Keratinocyte (primary cell): ENCODE measurements around the gene SNX21. TPM values are rescaled to one million over a fixed set of nuclear protein-coding genes. Genes with fewer than 3 reads are reported as not detected.

ENCODE experiments used
- DNase-seq: peaks from one replicate; pipeline ENCODE4 v3.0.0-alpha.2; 2011; ENCODE audit warnings: low read depth, missing footprints, low spot score
- FAIRE-seq: peaks from 2 replicates; lab custom pipeline; 2011; peaks lifted over from hg19 to GRCh38; lab: Jason Lieb, UNC
- H2AFZ ChIP-seq: 2 replicates; pipeline ENCODE4 v1.6.0; 2012; ENCODE audit warnings: low read length, control low read depth, inconsistent platforms; ENCODE audit not compliant: control insufficient read depth
- H3K27ac ChIP-seq: 2 replicates; pipeline ENCODE4 v1.5.1; 2011; ENCODE audit warnings: low read length; ENCODE audit not compliant: control insufficient read depth, insufficient read depth
- H3K27me3 ChIP-seq: 3 replicates; pipeline ENCODE4 v1.6.0; 2011; ENCODE audit warnings: low read length; ENCODE audit not compliant: control insufficient read depth, insufficient read depth; ENCODE audit errors: extremely low read depth
- H3K36me3 ChIP-seq, 2 experiments: 2 replicates in 1 of 2; 3 replicates in 1 of 2; pipeline ENCODE4 v1.5.1; 2011; ENCODE audit warnings: low read length in 2 of 2, mild to moderate bottlenecking in 1 of 2; ENCODE audit not compliant: control insufficient read depth in 2 of 2, insufficient read depth in 2 of 2; ENCODE audit errors: extremely low read depth in 1 of 2
- H3K4me1 ChIP-seq: 3 replicates; pipeline ENCODE4 v1.5.1; 2011; ENCODE audit warnings: low read length; ENCODE audit not compliant: control insufficient read depth, insufficient read depth; ENCODE audit errors: extremely low read depth
- H3K4me2 ChIP-seq: 3 replicates; pipeline ENCODE4 v1.6.0; 2011; ENCODE audit warnings: low read depth, low read length; ENCODE audit not compliant: control insufficient read depth, insufficient read depth; ENCODE audit errors: extremely low read depth
- H3K4me3 ChIP-seq, 3 experiments: fragments of 200-600 bp in 1 of 3; sonication (generic) in 1 of 3; 2 replicates in 2 of 3; 3 replicates in 1 of 3; pipeline ENCODE4 v1.5.1; 2011 to 2016; ENCODE audit warnings: low read length in 3 of 3, mild to moderate bottlenecking in 3 of 3, control low read depth in 2 of 3, inconsistent platforms in 1 of 3, low read depth in 1 of 3, mixed read lengths in 1 of 3, mixed run types in 1 of 3, moderate library complexity in 1 of 3; ENCODE audit not compliant: control insufficient read depth in 2 of 3, insufficient read depth in 2 of 3; ENCODE audit errors: extremely low read depth in 1 of 3
- H3K79me2 ChIP-seq: 2 replicates; pipeline ENCODE4 v1.6.0; 2012; ENCODE audit warnings: low read length; ENCODE audit not compliant: control insufficient read depth, insufficient read depth
- H3K9ac ChIP-seq: 3 replicates; pipeline ENCODE4 v1.6.0; 2011; ENCODE audit warnings: low read length; ENCODE audit not compliant: control insufficient read depth, insufficient read depth; ENCODE audit errors: extremely low read depth
- H3K9me1 ChIP-seq: 3 replicates; pipeline ENCODE4 v1.6.0; 2011; ENCODE audit warnings: low read length; ENCODE audit not compliant: control insufficient read depth, insufficient read depth; ENCODE audit errors: extremely low read depth
- H3K9me3 ChIP-seq: 2 replicates; pipeline ENCODE4 v1.5.1; 2012; ENCODE audit warnings: low read depth, low read length; ENCODE audit not compliant: control insufficient read depth
- H4K20me1 ChIP-seq: 3 replicates; pipeline ENCODE4 v1.6.0; 2011; ENCODE audit warnings: low read length; ENCODE audit not compliant: control insufficient read depth, insufficient read depth; ENCODE audit errors: extremely low read depth
- EZH2 ChIP-seq: IDR thresholded peaks from one replicate; pipeline ENCODE4 v1.6.1; 2012; ENCODE audit warnings: inconsistent platforms, mild to moderate bottlenecking, low read length, moderate library complexity
- dilution Hi-C: fragments of 300-500 bp; cut with MboI; formaldehyde crosslinking; loops from one replicate; pipeline ENCODE4 v1.7.0; 2020; ENCODE audit warnings: low sequenced_read_pairs; ENCODE audit not compliant: extremely low pct_ligation_motif_present
- polyA plus RNA-seq, 5 experiments: library from polyadenylated mRNA; depleted of rRNA in 3 of 5; stranded (reverse) in 3 of 5; stranded (forward) in 1 of 5; unstranded in 1 of 5; fragments of >200 nt; gene quantifications; 1 replicate in 1 of 5; 2 replicates in 3 of 5; 3 replicates in 1 of 5; pipeline versions ENCODE4 v1.2.1 to v1.2.3, GENCODE V29; 2011 to 2012; ENCODE audit warnings: missing spikeins in 2 of 5, low read depth in 1 of 5, low replicate concordance in 1 of 5
- TF ChIP-seq, protein P1 (sequence below), 3 experiments: IDR thresholded peaks in 1 of 3; conservative IDR thresholded peaks in 1 of 3; optimal IDR thresholded peaks in 1 of 3; 2 replicates in 2 of 3; 3 replicates in 1 of 3; pipeline versions ENCODE3 to v1.5.1; 2011; ENCODE audit warnings: low read length in 3 of 3, mild to moderate bottlenecking in 3 of 3, moderate library complexity in 2 of 3, control low read depth in 1 of 3, inconsistent platforms in 1 of 3; ENCODE audit not compliant: insufficient read depth in 2 of 3; ENCODE audit errors: extremely low read depth in 1 of 3

SNX21 gene
- polyA plus RNA-seq, 1 donor (not counting 4 experiments of a cell fraction or from before 2014, with no cell fraction given) = 5.2 TPM

DNA sequence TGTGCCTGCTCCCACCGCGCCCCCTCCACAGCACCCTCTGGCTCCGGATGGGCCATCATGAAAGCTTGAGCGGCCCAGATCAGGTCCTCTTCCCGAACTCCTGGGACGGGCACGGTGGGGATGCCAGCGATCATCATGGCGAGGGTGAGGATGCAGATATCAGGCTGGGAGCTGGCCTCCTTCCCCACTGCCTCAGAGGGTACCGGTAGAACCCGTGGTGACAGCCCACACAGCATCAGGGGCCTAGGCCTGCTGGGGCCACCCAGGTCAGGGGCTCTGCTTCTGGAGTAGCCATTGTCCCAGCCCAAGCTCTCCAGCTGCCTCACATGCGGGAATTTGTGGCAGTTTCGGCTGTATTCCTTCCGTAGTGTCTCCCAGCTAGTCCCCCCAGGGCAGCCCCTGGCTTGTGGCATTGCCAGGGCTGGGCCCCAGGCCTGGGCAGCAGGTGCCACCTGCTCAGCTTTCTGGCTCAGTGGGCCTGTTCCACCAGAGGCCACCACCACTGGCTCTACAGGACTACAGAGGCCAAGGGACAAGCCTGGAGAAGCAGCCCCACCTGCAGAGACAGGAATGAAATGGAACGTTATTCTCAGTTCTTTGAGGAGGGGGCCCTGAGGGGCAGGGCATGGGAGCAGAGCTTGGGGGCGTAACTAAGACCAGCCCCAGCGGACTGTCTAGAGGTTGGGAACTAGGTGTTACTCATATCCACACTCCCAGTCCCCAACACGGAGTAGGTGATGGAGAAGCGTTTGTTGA, 53.2 kb downstream of the SNX21 start:
- H2AFZ ChIP-seq = no peak overlapping the region
- no peak for TF ChIP-seq EZH2
- TF ChIP-seq, protein P1, sequence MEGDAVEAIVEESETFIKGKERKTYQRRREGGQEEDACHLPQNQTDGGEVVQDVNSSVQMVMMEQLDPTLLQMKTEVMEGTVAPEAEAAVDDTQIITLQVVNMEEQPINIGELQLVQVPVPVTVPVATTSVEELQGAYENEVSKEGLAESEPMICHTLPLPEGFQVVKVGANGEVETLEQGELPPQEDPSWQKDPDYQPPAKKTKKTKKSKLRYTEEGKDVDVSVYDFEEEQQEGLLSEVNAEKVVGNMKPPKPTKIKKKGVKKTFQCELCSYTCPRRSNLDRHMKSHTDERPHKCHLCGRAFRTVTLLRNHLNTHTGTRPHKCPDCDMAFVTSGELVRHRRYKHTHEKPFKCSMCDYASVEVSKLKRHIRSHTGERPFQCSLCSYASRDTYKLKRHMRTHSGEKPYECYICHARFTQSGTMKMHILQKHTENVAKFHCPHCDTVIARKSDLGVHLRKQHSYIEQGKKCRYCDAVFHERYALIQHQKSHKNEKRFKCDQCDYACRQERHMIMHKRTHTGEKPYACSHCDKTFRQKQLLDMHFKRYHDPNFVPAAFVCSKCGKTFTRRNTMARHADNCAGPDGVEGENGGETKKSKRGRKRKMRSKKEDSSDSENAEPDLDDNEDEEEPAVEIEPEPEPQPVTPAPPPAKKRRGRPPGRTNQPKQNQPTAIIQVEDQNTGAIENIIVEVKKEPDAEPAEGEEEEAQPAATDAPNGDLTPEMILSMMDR (optimal IDR thresholded peaks at IDR 0.05 in 1 of 3, IDR thresholded peaks at IDR 0.05 in 1 of 3, conservative IDR thresholded peaks at IDR 0.05 in 1 of 3; ENCODE audit: extremely low read depth in 1 of 3, insufficient read depth in 2 of 3, low read length in 3 of 3) = no peak
- H3K36me3 ChIP-seq = peaks cover 11 to 13% of the 10 kb centered on the region in 2 experiments
- H3K79me2 ChIP-seq = peaks cover 10% of the 10 kb centered on the region
- FAIRE-seq = no peak
- no peaks in the 10 kb centered on the region for H4K20me1 ChIP-seq
- no peaks in the 10 kb centered on the region for H3K9me1 ChIP-seq
- no peak overlapping the region for H3K4me2 ChIP-seq
- no peak overlapping the region for H3K9ac ChIP-seq
- no peaks in the 10 kb centered on the region for H3K27me3 ChIP-seq
- H3K4me3 ChIP-seq = no peak overlapping the region
- H3K27ac ChIP-seq = no peak overlapping the region
- DNase-seq = no peak
- dilution Hi-C loops = no loop called here
- no peaks in the 10 kb centered on the region for H3K9me3 ChIP-seq
- H3K4me1 ChIP-seq = peaks cover 20% of the 10 kb centered on the region

DNA sequence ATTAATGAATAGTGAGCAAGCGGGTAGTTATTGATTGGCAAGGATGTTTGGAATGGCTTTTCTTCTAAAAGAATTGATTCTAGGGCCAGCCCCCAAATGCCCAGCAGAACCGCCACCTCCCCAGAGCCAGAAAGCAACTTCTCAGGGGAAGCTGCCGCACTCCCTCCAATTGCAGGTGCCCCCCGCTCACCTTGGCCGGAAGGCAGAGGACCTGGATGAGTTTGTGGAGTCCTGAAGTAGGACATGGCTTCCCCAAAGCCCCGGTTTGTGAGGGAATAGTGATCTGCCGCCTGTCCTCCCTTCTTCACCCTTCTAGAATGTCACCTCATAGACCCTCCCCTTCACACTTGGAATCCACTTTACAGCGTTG, 53.7 kb downstream of the SNX21 start, which contains the start of gene SPATA25:
SPATA25 (minus strand) TSS at position 277 of the 370 bp plus-strand sequence; CDS start at position 245, 32 bp downstream.
- dilution Hi-C loops = no loop called here
- no peak for FAIRE-seq

More for the DNA sequence above, 53.7 kb downstream of the SNX21 start, which contains the start of gene SPATA25:
- H3K27me3 ChIP-seq = no peaks in the 10 kb centered on the region
- H4K20me1 ChIP-seq = no peaks in the 10 kb centered on the region
- H3K79me2 ChIP-seq = peaks cover 10% of the 10 kb centered on the region
- H3K9ac ChIP-seq = no peak within 1 kb of the TSS
- H3K36me3 ChIP-seq = peaks cover 11 to 13% of the 10 kb centered on the region in 2 experiments
- no peak within 1 kb of the TSS for H2AFZ ChIP-seq
- no peaks in the 10 kb centered on the region for H3K9me3 ChIP-seq
- H3K27ac ChIP-seq = no peak within 1 kb of the TSS
- no peak within 1 kb of the TSS for H3K4me2 ChIP-seq
- peaks cover 23% of the 10 kb centered on the region for H3K4me1 ChIP-seq
- no peaks in the 10 kb centered on the region for H3K9me1 ChIP-seq
- TF ChIP-seq EZH2 = no peak
- TF ChIP-seq, protein P1 (optimal IDR thresholded peaks at IDR 0.05 in 1 of 3, IDR thresholded peaks at IDR 0.05 in 1 of 3, conservative IDR thresholded peaks at IDR 0.05 in 1 of 3; ENCODE audit: extremely low read depth in 1 of 3, insufficient read depth in 2 of 3, low read length in 3 of 3) = no peak
- no peak for DNase-seq
- no peak within 1 kb of the TSS for H3K4me3 ChIP-seq
